ENCODE measurements around the gene NARS2.
"Not testable (repeated sequence)": the region's sequence is repeated elsewhere in the genome, so short reads cannot be mapped to it uniquely, and the experiment has no call there.

NARS2 gene

GRCh38 chr11:78574386-78575381 is at the start of gene NARS2:
TSS of gene NARS2 (minus strand) at chr11:78574864. CDS start at chr11:78574488, 376 bp downstream.
- Histone ChIP-seq H3K4me3 (ENCODE audit: low read length) (peak within 1 kb of the TSS; percentile 60), H3K4me1 (ENCODE audit: control insufficient read depth, insufficient read depth, low read length) (no peaks in the 10 kb centered on the region), H3K27me3 (ENCODE audit: control insufficient read depth, insufficient read depth, low read length) (no peaks in the 10 kb centered on the region; the same call in 1 of the 2 replicates), H3K27ac (ENCODE audit: low read length) (no peak within 1 kb of the TSS), H3K9me3 (ENCODE audit: control insufficient read depth, insufficient read depth, low read length) (no peaks in the 10 kb centered on the region), H3K36me3 (ENCODE audit: control insufficient read depth, insufficient read depth, low read length) (no peaks in the 10 kb centered on the region; the same call in 1 of the 2 replicates)
- WGBS (ENCODE audit: insufficient coverage, insufficient read length): no CpG with 5 or more reads among the region's 60 CpGs
- peak; percentile 96 for DNase-seq (ENCODE audit: low read depth, low spot score)

GRCh38 chr11:78622666-78623065 is 48.0 kb upstream of the NARS2 start:
- Histone ChIP-seq H3K4me3 (ENCODE audit: low read length) (no peak overlapping the region), H3K4me1 (ENCODE audit: control insufficient read depth, insufficient read depth, low read length) (no peaks in the 10 kb centered on the region), H3K27ac (ENCODE audit: low read length) (no peak overlapping the region), H3K9me3 (ENCODE audit: control insufficient read depth, insufficient read depth, low read length) (no peaks in the 10 kb centered on the region), H3K36me3 (ENCODE audit: control insufficient read depth, insufficient read depth, low read length) (no peaks in the 10 kb centered on the region), H3K27me3 (ENCODE audit: control insufficient read depth, insufficient read depth, low read length) (no peaks in the 10 kb centered on the region)
- no CpG with 5 or more reads among the region's 5 CpGs for WGBS (ENCODE audit: insufficient coverage, insufficient read length)
- DNase-seq (ENCODE audit: low read depth, low spot score): no peak

- no CpG with 5 or more reads among the region's 2 CpGs for WGBS (ENCODE audit: insufficient coverage, insufficient read length)
- Histone ChIP-seq H3K27ac (ENCODE audit: low read length) (no peak overlapping the region), H3K27me3 (ENCODE audit: control insufficient read depth, insufficient read depth, low read length) (no peaks in the 10 kb centered on the region), H3K4me3 (ENCODE audit: low read length) (no peak overlapping the region), H3K9me3 (ENCODE audit: control insufficient read depth, insufficient read depth, low read length) (no peaks in the 10 kb centered on the region), H3K36me3 (ENCODE audit: control insufficient read depth, insufficient read depth, low read length) (no peaks in the 10 kb centered on the region), H3K4me1 (ENCODE audit: control insufficient read depth, insufficient read depth, low read length) (no peaks in the 10 kb centered on the region)
- no peak for DNase-seq (ENCODE audit: low read depth, low spot score)
Observed at GRCh38 chr11:78620159-78620558, 45.5 kb upstream of the NARS2 start.

- Histone ChIP-seq H3K4me3 (ENCODE audit: low read length) (no peak overlapping the region), H3K9me3 (ENCODE audit: control insufficient read depth, insufficient read depth, low read length) (no peaks in the 10 kb centered on the region), H3K27ac (ENCODE audit: low read length) (no peak overlapping the region), H3K27me3 (ENCODE audit: control insufficient read depth, insufficient read depth, low read length) (no peaks in the 10 kb centered on the region), H3K36me3 (ENCODE audit: control insufficient read depth, insufficient read depth, low read length) (no peaks in the 10 kb centered on the region), H3K4me1 (ENCODE audit: control insufficient read depth, insufficient read depth, low read length) (no peaks in the 10 kb centered on the region)
- DNase-seq (ENCODE audit: low read depth, low spot score): no peak
- no CpG with 5 or more reads among the region's 1 CpG for WGBS (ENCODE audit: insufficient coverage, insufficient read length)
Observed at GRCh38 chr11:78615724-78616123, 41.1 kb upstream of the NARS2 start.

GRCh38 chr11:78613378-78613813 is 38.7 kb upstream of the NARS2 start:
- Histone ChIP-seq H3K27me3 (ENCODE audit: control insufficient read depth, insufficient read depth, low read length) (no peaks in the 10 kb centered on the region), H3K36me3 (ENCODE audit: control insufficient read depth, insufficient read depth, low read length) (no peaks in the 10 kb centered on the region), H3K9me3 (ENCODE audit: control insufficient read depth, insufficient read depth, low read length) (no peaks in the 10 kb centered on the region), H3K4me1 (ENCODE audit: control insufficient read depth, insufficient read depth, low read length) (no peaks in the 10 kb centered on the region), H3K27ac (ENCODE audit: low read length) (no peak overlapping the region), H3K4me3 (ENCODE audit: low read length) (no peak overlapping the region)
- no CpG with 5 or more reads among the region's 5 CpGs for WGBS (ENCODE audit: insufficient coverage, insufficient read length)
- no peak for DNase-seq (ENCODE audit: low read depth, low spot score)

- Histone ChIP-seq H3K36me3 (ENCODE audit: control insufficient read depth, insufficient read depth, low read length) (no peaks in the 10 kb centered on the region), H3K27me3 (ENCODE audit: control insufficient read depth, insufficient read depth, low read length) (no peaks in the 10 kb centered on the region), H3K9me3 (ENCODE audit: control insufficient read depth, insufficient read depth, low read length) (no peaks in the 10 kb centered on the region), H3K4me3 (ENCODE audit: low read length) (no peak overlapping the region), H3K4me1 (ENCODE audit: control insufficient read depth, insufficient read depth, low read length) (no peaks in the 10 kb centered on the region), H3K27ac (ENCODE audit: low read length) (no peak overlapping the region)
- no peak for DNase-seq (ENCODE audit: low read depth, low spot score)
- WGBS (ENCODE audit: insufficient coverage, insufficient read length): 100% methylated on average over 1 of the region's 4 CpGs
Observed at GRCh38 chr11:78612721-78613377, 38.2 kb upstream of the NARS2 start.

GRCh38 chr11:78609321-78609720 is 34.7 kb upstream of the NARS2 start:
- H3K4me1 ChIP-seq (ENCODE audit: control insufficient read depth, insufficient read depth, low read length); H3K4me3 ChIP-seq (ENCODE audit: low read length); DNase-seq (ENCODE audit: low read depth, low spot score); H3K27me3 ChIP-seq (ENCODE audit: control insufficient read depth, insufficient read depth, low read length); H3K9me3 ChIP-seq (ENCODE audit: control insufficient read depth, insufficient read depth, low read length); H3K36me3 ChIP-seq (ENCODE audit: control insufficient read depth, insufficient read depth, low read length); H3K27ac ChIP-seq (ENCODE audit: low read length): not testable (repeated sequence)
- WGBS (ENCODE audit: insufficient coverage, insufficient read length): no CpG with 5 or more reads among the region's 5 CpGs

- Histone ChIP-seq H3K36me3 (ENCODE audit: control insufficient read depth, insufficient read depth, low read length) (no peaks in the 10 kb centered on the region), H3K27ac (ENCODE audit: low read length) (no peak overlapping the region), H3K9me3 (ENCODE audit: control insufficient read depth, insufficient read depth, low read length) (no peaks in the 10 kb centered on the region), H3K4me1 (ENCODE audit: control insufficient read depth, insufficient read depth, low read length) (no peaks in the 10 kb centered on the region), H3K27me3 (ENCODE audit: control insufficient read depth, insufficient read depth, low read length) (no peaks in the 10 kb centered on the region), H3K4me3 (ENCODE audit: low read length) (no peak overlapping the region)
- DNase-seq (ENCODE audit: low read depth, low spot score): no peak
Observed at GRCh38 chr11:78607696-78608095, 33.0 kb upstream of the NARS2 start.

- Histone ChIP-seq H3K27ac (ENCODE audit: low read length) (no peak overlapping the region), H3K9me3 (ENCODE audit: control insufficient read depth, insufficient read depth, low read length) (no peaks in the 10 kb centered on the region), H3K36me3 (ENCODE audit: control insufficient read depth, insufficient read depth, low read length) (no peaks in the 10 kb centered on the region), H3K27me3 (ENCODE audit: control insufficient read depth, insufficient read depth, low read length) (no peaks in the 10 kb centered on the region), H3K4me3 (ENCODE audit: low read length) (no peak overlapping the region), H3K4me1 (ENCODE audit: control insufficient read depth, insufficient read depth, low read length) (no peaks in the 10 kb centered on the region)
- WGBS (ENCODE audit: insufficient coverage, insufficient read length): no CpG with 5 or more reads among the region's 3 CpGs
- no peak for DNase-seq (ENCODE audit: low read depth, low spot score)
Observed at GRCh38 chr11:78606667-78607066, 32.0 kb upstream of the NARS2 start.

- Histone ChIP-seq H3K27me3 (ENCODE audit: control insufficient read depth, insufficient read depth, low read length) (no peaks in the 10 kb centered on the region), H3K4me1 (ENCODE audit: control insufficient read depth, insufficient read depth, low read length) (no peaks in the 10 kb centered on the region), H3K36me3 (ENCODE audit: control insufficient read depth, insufficient read depth, low read length) (no peaks in the 10 kb centered on the region), H3K4me3 (ENCODE audit: low read length) (no peak overlapping the region), H3K27ac (ENCODE audit: low read length) (no peak overlapping the region), H3K9me3 (ENCODE audit: control insufficient read depth, insufficient read depth, low read length) (no peaks in the 10 kb centered on the region)
- no CpG with 5 or more reads among the region's 7 CpGs for WGBS (ENCODE audit: insufficient coverage, insufficient read length)
- no peak for DNase-seq (ENCODE audit: low read depth, low spot score)
Observed at GRCh38 chr11:78605296-78605695, 30.6 kb upstream of the NARS2 start.
